Parathyroid adenoma (tissue), 2 donors: Measurements from ENCODE around the gene FALEC.
A peak's percentile ranks its signal among the peaks of the same experiment; 100 is the strongest.
"Not testable (repeated sequence)": the region's sequence is repeated elsewhere in the genome, so short reads cannot be mapped to it uniquely, and the experiment has no call there.

Source experiments
- H2AFZ ChIP-seq: fragments of 300-600 bp; sonication (generic); one replicate; pipeline ENCODE4 v1.7.0; 2017; ENCODE audit warnings: antibody characterized with exemption, mild to moderate bottlenecking
- H3K27ac ChIP-seq: fragments of 300-600 bp; sonication (generic); one replicate; pipeline ENCODE4 v1.7.0; 2017
- H3K27me3 ChIP-seq: fragments of 300-600 bp; sonication (generic); one replicate; pipeline ENCODE4 v1.7.0; 2017; ENCODE audit warnings: low read length; ENCODE audit not compliant: control insufficient read depth, insufficient read depth
- H3K36me3 ChIP-seq: fragments of 300-600 bp; sonication (generic); one replicate; pipeline ENCODE4 v1.7.0; 2017; ENCODE audit warnings: low read length; ENCODE audit not compliant: control insufficient read depth, insufficient read depth
- H3K4me1 ChIP-seq: fragments of 300-600 bp; sonication (generic); one replicate; pipeline ENCODE4 v1.7.0; 2017; ENCODE audit warnings: control low read depth
- H3K4me2 ChIP-seq: fragments of 300-600 bp; sonication (generic); one replicate; pipeline ENCODE4 v1.7.0; 2017; ENCODE audit warnings: low read length
- H3K4me3 ChIP-seq: fragments of 300-600 bp; sonication (generic); one replicate; pipeline ENCODE4 v1.7.0; 2017; ENCODE audit warnings: low read depth, low read length
- H3K79me2 ChIP-seq: fragments of 300-600 bp; sonication (generic); one replicate; pipeline ENCODE4 v1.7.0; 2017; ENCODE audit warnings: control low read depth
- H3K9ac ChIP-seq: fragments of 300-600 bp; sonication (generic); one replicate; pipeline ENCODE4 v1.7.0; 2017; ENCODE audit warnings: mild to moderate bottlenecking
- H3K9me3 ChIP-seq: fragments of 300-600 bp; sonication (generic); one replicate; pipeline ENCODE4 v1.7.0; 2017; ENCODE audit warnings: low read length; ENCODE audit not compliant: control insufficient read depth
- CTCF ChIP-seq: fragments of 300-600 bp; sonication (generic); IDR thresholded peaks from one replicate; pipeline ENCODE4 v1.7.0; 2017; ENCODE audit warnings: antibody characterized with exemption, mild to moderate bottlenecking
- donor health status: primary hyperparathyroidism.

FALEC gene

GRCh38 chr1:150567341-150567716 lies 51.8 kb downstream of the FALEC start:
- no peak for TF ChIP-seq CTCF
- H3K27ac ChIP-seq: peak overlapping the region; percentile 88
- no peaks in the 10 kb centered on the region for H3K9me3 ChIP-seq
- peaks cover 35% of the 10 kb centered on the region for H3K4me1 ChIP-seq
- H3K9ac ChIP-seq: no peak overlapping the region
- H3K27me3 ChIP-seq: no peaks in the 10 kb centered on the region
- H3K4me3 ChIP-seq: peak overlapping the region; percentile 51
- H2AFZ ChIP-seq: no peak overlapping the region
- H3K79me2 ChIP-seq: no peaks in the 10 kb centered on the region
- no peaks in the 10 kb centered on the region for H3K36me3 ChIP-seq
- H3K4me2 ChIP-seq: peak overlapping the region; percentile 61

GRCh38 chr1:150567717-150568593 lies 52.4 kb downstream of the FALEC start:
- no peak for TF ChIP-seq CTCF
- Histone ChIP-seq H3K4me2 (peak overlapping the region; percentile 61), H3K4me1 (peaks cover 29% of the 10 kb centered on the region), H3K4me3 (peak overlapping the region; percentile 51), H2AFZ (no peak overlapping the region), H3K27me3 (no peaks in the 10 kb centered on the region), H3K9ac (no peak overlapping the region), H3K9me3 (no peaks in the 10 kb centered on the region), H3K36me3 (no peaks in the 10 kb centered on the region), H3K79me2 (peaks cover 3% of the 10 kb centered on the region), H3K27ac (peak overlapping the region; percentile 88)

- H2AFZ ChIP-seq: no peak overlapping the region
- peaks cover 23% of the 10 kb centered on the region for H3K4me1 ChIP-seq
- no peak overlapping the region for H3K9ac ChIP-seq
- no peak for TF ChIP-seq CTCF
- no peaks in the 10 kb centered on the region for H3K9me3 ChIP-seq
- peaks cover 5% of the 10 kb centered on the region for H3K79me2 ChIP-seq
- H3K4me3 ChIP-seq: peak overlapping the region; percentile 51
- H3K36me3 ChIP-seq: no peaks in the 10 kb centered on the region
- H3K27ac ChIP-seq: peak overlapping the region; percentile 88
- H3K4me2 ChIP-seq: peak overlapping the region; percentile 61
- no peaks in the 10 kb centered on the region for H3K27me3 ChIP-seq
Measured at GRCh38 chr1:150568594-150568966, 53.0 kb downstream of the FALEC start.

- Histone ChIP-seq H3K4me2 (no peak overlapping the region), H3K4me1 (peaks cover 17% of the 10 kb centered on the region), H3K36me3 (no peaks in the 10 kb centered on the region), H3K79me2 (peaks cover 30% of the 10 kb centered on the region), H3K27ac (no peak overlapping the region), H2AFZ (no peak overlapping the region), H3K9ac (no peak overlapping the region), H3K4me3 (peak overlapping the region; percentile 12), H3K27me3 (no peaks in the 10 kb centered on the region), H3K9me3 (no peaks in the 10 kb centered on the region)
- TF ChIP-seq CTCF: no peak
Measured at GRCh38 chr1:150572918-150573647, 57.5 kb downstream of the FALEC start.

- not testable (repeated sequence) for H2AFZ ChIP-seq, H3K4me3 ChIP-seq, H3K36me3 ChIP-seq, H3K27ac ChIP-seq, H3K4me2 ChIP-seq, H3K27me3 ChIP-seq, H3K9ac ChIP-seq, H3K9me3 ChIP-seq
- Histone ChIP-seq H3K4me1 (peaks cover 13% of the 10 kb centered on the region), H3K79me2 (peaks cover 34% of the 10 kb centered on the region)
Measured at GRCh38 chr1:150573648-150574071, 58.1 kb downstream of the FALEC start.
